ENCODE measurements around the gene TRIOBP.

The TRIOBP gene

DNA sequence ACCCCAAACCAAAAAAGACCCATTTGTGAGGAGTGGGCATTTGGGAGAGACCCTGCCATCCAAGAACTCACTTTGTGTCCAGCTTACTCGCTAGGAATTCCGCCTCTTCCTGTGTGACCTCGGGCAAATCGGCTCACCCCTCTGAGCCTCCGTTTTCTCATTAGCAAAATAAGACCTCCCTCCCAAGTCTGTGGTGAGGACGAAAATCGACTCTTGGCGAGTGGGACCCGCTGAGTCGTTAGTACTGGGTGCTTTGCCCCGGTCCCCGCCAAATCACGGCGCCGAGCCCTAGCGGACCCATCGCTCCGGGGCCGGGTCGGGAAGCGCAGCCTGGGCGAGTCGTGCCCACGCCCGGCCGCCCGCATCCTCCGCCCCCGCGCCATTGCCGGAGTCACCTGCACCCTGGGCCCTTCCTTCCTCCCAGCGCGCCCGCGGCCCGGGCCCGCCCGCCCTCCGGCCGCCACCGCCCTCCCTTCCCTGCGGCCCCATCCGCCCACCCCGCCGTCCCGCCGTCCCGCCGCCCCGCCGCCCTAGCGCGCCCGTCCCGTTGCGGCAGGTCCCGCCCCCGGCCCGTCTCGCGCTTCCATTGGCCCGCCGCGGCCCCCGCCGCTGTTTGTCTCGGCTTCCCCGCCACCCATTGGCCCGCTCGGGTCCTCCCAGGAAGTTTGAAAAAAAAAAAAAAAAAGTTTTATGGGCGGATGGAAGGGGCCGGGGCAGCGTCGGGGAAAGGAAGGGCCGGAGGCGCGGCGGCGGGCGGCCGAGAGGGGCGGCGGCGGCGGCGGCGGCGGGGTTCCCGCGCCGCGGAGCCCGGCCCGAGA is 48.9 kb downstream of the TRIOBP start:
- DNase-seq (ENCODE audit: extremely low read depth, low read depth) = peak; percentile 67
- TF ChIP-seq, protein P1, sequence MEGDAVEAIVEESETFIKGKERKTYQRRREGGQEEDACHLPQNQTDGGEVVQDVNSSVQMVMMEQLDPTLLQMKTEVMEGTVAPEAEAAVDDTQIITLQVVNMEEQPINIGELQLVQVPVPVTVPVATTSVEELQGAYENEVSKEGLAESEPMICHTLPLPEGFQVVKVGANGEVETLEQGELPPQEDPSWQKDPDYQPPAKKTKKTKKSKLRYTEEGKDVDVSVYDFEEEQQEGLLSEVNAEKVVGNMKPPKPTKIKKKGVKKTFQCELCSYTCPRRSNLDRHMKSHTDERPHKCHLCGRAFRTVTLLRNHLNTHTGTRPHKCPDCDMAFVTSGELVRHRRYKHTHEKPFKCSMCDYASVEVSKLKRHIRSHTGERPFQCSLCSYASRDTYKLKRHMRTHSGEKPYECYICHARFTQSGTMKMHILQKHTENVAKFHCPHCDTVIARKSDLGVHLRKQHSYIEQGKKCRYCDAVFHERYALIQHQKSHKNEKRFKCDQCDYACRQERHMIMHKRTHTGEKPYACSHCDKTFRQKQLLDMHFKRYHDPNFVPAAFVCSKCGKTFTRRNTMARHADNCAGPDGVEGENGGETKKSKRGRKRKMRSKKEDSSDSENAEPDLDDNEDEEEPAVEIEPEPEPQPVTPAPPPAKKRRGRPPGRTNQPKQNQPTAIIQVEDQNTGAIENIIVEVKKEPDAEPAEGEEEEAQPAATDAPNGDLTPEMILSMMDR (IDR thresholded peaks at IDR 0.05; ENCODE audit: low read depth, low read length) = no peak

GRCh38 chr22:37746366-37747079 is 49.7 kb downstream of the TRIOBP start:
- no peak for DNase-seq (ENCODE audit: extremely low read depth, low read depth)
- TF ChIP-seq, protein P1 (IDR thresholded peaks at IDR 0.05; ENCODE audit: low read depth, low read length) = no peak

GRCh38 chr22:37747080-37747714 is 50.3 kb downstream of the TRIOBP start:
- TF ChIP-seq, protein P1 (IDR thresholded peaks at IDR 0.05; ENCODE audit: low read depth, low read length) = no peak
- no peak for DNase-seq (ENCODE audit: extremely low read depth, low read depth)

DNA sequence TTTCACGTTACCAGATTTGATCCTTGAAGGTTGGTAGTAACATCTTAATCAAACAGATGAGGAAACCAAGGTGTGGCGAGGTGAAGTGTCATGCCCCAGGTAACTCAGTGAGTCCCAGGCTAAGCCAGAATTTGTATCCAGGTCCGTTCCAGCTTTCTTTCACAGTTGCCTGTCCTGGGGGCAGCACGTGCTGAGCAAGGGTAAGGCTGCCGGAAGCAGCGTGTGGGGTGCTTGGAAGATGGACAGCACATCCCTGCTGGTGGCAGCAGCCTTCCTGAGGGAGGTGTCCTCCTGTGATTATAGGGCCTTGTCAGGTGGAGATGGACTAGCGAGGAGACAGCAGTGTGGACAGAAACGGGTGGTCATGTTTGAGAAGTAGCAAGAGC is 50.9 kb downstream of the TRIOBP start:
- TF ChIP-seq, protein P1 (IDR thresholded peaks at IDR 0.05; ENCODE audit: low read depth, low read length) = no peak
- no peak for DNase-seq (ENCODE audit: extremely low read depth, low read depth)

DNA sequence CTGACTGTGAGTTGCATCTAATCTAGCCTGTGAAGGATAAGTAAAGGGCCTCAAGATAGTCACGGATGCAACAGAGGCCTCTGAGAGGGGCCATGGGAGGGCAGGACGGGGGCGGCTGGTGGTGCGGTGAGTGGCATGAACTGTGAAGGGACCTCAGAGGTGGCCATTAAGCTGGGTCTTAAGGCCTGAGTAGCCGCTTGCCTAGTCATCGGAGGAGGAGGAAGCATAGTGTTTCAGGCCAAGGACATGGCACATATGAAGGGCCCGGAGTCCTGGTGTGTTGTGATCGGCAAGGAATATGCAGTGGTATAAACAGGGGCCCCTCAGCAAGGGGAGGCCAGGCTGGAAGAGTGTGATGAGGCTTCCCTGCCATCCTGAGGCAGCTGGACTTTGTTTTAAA is 51.8 kb downstream of the TRIOBP start:
- no peak for DNase-seq (ENCODE audit: extremely low read depth, low read depth)
- TF ChIP-seq, protein P1 (IDR thresholded peaks at IDR 0.05; ENCODE audit: low read depth, low read length) = no peak

- TF ChIP-seq, protein P1 (IDR thresholded peaks at IDR 0.05; ENCODE audit: low read depth, low read length) = no peak
- no peak for DNase-seq (ENCODE audit: extremely low read depth, low read depth)
Observed at GRCh38 chr22:37749226-37749625, 52.4 kb downstream of the TRIOBP start.
